DOHH2 (cell line): ENCODE data around the gene TOR2A.

Experiments used
- EZH2phosphoT487 ChIP-seq: fragments of 200-600 bp; sonication (generic); IDR thresholded peaks from 2 replicates; pipeline ENCODE4 v1.6.1; 2017; ENCODE audit warnings: borderline replicate concordance, mild to moderate bottlenecking, antibody characterized with exemption, low read length, moderate library complexity, mixed read lengths
- TF ChIP-seq, protein P1 (sequence below): fragments of 200-600 bp; sonication (generic); IDR thresholded peaks from one replicate; pipeline ENCODE4 v1.5.1; 2014; ENCODE audit warnings: antibody characterized with exemption, mild to moderate bottlenecking, low read depth, low read length; ENCODE audit not compliant: poor library complexity, severe bottlenecking

GRCh38 chr9:127717766-127718165, 17.3 kb downstream of the TOR2A start:
- TF ChIP-seq, protein P1, sequence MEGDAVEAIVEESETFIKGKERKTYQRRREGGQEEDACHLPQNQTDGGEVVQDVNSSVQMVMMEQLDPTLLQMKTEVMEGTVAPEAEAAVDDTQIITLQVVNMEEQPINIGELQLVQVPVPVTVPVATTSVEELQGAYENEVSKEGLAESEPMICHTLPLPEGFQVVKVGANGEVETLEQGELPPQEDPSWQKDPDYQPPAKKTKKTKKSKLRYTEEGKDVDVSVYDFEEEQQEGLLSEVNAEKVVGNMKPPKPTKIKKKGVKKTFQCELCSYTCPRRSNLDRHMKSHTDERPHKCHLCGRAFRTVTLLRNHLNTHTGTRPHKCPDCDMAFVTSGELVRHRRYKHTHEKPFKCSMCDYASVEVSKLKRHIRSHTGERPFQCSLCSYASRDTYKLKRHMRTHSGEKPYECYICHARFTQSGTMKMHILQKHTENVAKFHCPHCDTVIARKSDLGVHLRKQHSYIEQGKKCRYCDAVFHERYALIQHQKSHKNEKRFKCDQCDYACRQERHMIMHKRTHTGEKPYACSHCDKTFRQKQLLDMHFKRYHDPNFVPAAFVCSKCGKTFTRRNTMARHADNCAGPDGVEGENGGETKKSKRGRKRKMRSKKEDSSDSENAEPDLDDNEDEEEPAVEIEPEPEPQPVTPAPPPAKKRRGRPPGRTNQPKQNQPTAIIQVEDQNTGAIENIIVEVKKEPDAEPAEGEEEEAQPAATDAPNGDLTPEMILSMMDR, result no peak
- no peak for TF ChIP-seq EZH2phosphoT487
